ENCODE results near the gene FGGY.

- TF ChIP-seq SUZ12 (IDR thresholded peaks at IDR 0.05; ENCODE audit: extremely low read depth, insufficient read depth, insufficient read length) (no peak), ZNF274 (IDR thresholded peaks at IDR 0.05; ENCODE audit: low read depth, low read length) (no peak), YY1 (IDR thresholded peaks at IDR 0.05; ENCODE audit: insufficient read depth, insufficient read length) (no peak)
These were observed 255.1 kb downstream of the FGGY start for GRCh38 chr1:59552007-59552406.

Measured in NT2/D1 (cell line).